Measurements from ENCODE around the gene RAMP3.

The RAMP3 gene

DNA sequence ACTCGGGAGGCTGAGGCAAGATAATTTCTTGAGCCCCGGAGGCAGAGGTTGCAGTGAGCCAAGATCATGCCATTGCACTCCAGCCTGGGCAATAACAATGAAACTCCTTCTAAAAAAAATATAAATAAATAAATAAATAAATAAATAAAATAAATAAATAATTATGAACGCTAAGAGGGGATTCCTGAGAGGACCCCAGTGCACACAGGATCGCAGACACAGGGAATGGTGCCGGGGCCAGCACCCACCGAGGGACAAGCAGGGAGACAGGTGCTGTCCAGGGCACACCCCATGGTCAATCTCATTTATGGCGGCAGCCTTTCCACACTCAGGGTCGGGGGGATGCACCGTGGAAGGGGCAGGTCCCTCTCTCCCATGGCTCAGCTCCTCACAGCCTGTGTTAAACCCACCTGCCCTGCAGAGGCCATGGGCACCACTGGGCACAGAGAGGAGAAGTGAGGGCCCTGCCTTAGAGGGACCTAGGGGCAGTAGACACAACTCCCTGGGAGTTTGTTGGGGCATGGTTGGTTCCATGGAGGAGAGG, 2.2 kb upstream of the RAMP3 start:
- no peaks in the 10 kb centered on the region for H3K79me2 ChIP-seq
- H3K9ac ChIP-seq = no peak overlapping the region
- TF ChIP-seq, protein P1, sequence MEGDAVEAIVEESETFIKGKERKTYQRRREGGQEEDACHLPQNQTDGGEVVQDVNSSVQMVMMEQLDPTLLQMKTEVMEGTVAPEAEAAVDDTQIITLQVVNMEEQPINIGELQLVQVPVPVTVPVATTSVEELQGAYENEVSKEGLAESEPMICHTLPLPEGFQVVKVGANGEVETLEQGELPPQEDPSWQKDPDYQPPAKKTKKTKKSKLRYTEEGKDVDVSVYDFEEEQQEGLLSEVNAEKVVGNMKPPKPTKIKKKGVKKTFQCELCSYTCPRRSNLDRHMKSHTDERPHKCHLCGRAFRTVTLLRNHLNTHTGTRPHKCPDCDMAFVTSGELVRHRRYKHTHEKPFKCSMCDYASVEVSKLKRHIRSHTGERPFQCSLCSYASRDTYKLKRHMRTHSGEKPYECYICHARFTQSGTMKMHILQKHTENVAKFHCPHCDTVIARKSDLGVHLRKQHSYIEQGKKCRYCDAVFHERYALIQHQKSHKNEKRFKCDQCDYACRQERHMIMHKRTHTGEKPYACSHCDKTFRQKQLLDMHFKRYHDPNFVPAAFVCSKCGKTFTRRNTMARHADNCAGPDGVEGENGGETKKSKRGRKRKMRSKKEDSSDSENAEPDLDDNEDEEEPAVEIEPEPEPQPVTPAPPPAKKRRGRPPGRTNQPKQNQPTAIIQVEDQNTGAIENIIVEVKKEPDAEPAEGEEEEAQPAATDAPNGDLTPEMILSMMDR (IDR thresholded peaks at IDR 0.05) = no peak
- H3K27ac ChIP-seq = no peak overlapping the region
- H3K4me3 ChIP-seq (ENCODE audit: low read depth, low read length) = no peak overlapping the region
- no peaks in the 10 kb centered on the region for H3K27me3 ChIP-seq (ENCODE audit: control insufficient read depth, insufficient read depth, low read length)
- no peaks in the 10 kb centered on the region for H3K4me1 ChIP-seq
- H3K9me3 ChIP-seq (ENCODE audit: control insufficient read depth, low read length) = no peaks in the 10 kb centered on the region
- H2AFZ ChIP-seq = no peak overlapping the region
- no peak overlapping the region for H3K4me2 ChIP-seq (ENCODE audit: low read length)
- no peaks in the 10 kb centered on the region for H3K36me3 ChIP-seq (ENCODE audit: control insufficient read depth, insufficient read depth, low read length)

GRCh38 chr7:45155941-45156340, 1.6 kb upstream of the RAMP3 start:
- H2AFZ ChIP-seq = no peak overlapping the region
- H3K4me3 ChIP-seq (ENCODE audit: low read depth, low read length) = no peak overlapping the region
- H3K9me3 ChIP-seq (ENCODE audit: control insufficient read depth, low read length) = no peaks in the 10 kb centered on the region
- no peak overlapping the region for H3K9ac ChIP-seq
- H3K27me3 ChIP-seq (ENCODE audit: control insufficient read depth, insufficient read depth, low read length) = no peaks in the 10 kb centered on the region
- no peaks in the 10 kb centered on the region for H3K36me3 ChIP-seq (ENCODE audit: control insufficient read depth, insufficient read depth, low read length)
- no peaks in the 10 kb centered on the region for H3K79me2 ChIP-seq
- H3K4me2 ChIP-seq (ENCODE audit: low read length) = no peak overlapping the region
- TF ChIP-seq, protein P1 (IDR thresholded peaks at IDR 0.05) = no peak
- no peaks in the 10 kb centered on the region for H3K4me1 ChIP-seq
- no peak overlapping the region for H3K27ac ChIP-seq

DNA sequence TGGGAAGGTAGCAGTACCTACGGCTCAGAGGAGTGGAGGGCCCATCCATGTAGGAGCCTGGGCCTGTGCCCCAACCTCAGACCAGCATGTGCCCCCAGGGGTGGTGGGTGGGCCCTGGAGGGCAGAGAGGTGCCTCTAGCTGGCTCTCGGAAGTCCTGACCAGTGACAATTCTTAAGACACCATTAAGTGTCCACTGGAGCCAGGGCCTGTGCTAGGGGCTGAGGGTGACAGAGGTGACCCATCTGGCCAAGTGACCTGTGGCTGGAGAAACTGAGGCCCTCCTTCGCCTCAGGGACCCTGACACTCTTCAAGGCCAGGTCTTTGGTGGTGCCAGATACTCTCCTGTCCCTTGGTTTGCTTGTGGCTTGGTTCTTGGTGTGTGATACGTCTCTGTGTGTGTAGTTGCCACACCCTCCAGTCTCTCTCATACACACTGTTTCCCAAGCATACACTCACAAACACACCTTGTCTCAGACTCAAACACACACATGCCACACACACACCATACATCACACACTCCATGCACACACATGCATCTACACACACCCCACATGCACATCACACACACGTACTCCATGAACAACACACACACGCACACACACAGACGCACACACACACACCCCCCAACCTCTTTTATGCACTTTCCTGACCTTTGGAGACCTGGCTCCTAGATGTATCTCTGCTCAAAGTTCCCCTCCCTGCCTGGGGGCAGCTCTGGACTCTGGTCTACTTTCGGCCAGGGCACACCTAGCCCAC, 897 bp upstream of the RAMP3 start:
- no peaks in the 10 kb centered on the region for H3K27me3 ChIP-seq (ENCODE audit: control insufficient read depth, insufficient read depth, low read length)
- no peak overlapping the region for H3K4me3 ChIP-seq (ENCODE audit: low read depth, low read length)
- H2AFZ ChIP-seq = no peak overlapping the region
- no peak overlapping the region for H3K27ac ChIP-seq
- no peak overlapping the region for H3K9ac ChIP-seq
- H3K4me1 ChIP-seq = no peaks in the 10 kb centered on the region
- H3K4me2 ChIP-seq (ENCODE audit: low read length) = no peak overlapping the region
- no peaks in the 10 kb centered on the region for H3K36me3 ChIP-seq (ENCODE audit: control insufficient read depth, insufficient read depth, low read length)
- TF ChIP-seq, protein P1 (IDR thresholded peaks at IDR 0.05) = no peak
- H3K9me3 ChIP-seq (ENCODE audit: control insufficient read depth, low read length) = no peaks in the 10 kb centered on the region
- no peaks in the 10 kb centered on the region for H3K79me2 ChIP-seq

- TF ChIP-seq, protein P1 (IDR thresholded peaks at IDR 0.05) = no peak
- Histone ChIP-seq H2AFZ (no peak overlapping the region), H3K27ac (no peak overlapping the region), H3K9ac (no peak overlapping the region), H3K4me2 (ENCODE audit: low read length) (no peak overlapping the region), H3K27me3 (ENCODE audit: control insufficient read depth, insufficient read depth, low read length) (no peaks in the 10 kb centered on the region), H3K4me3 (ENCODE audit: low read depth, low read length) (no peak overlapping the region), H3K9me3 (ENCODE audit: control insufficient read depth, low read length) (no peaks in the 10 kb centered on the region), H3K36me3 (ENCODE audit: control insufficient read depth, insufficient read depth, low read length) (no peaks in the 10 kb centered on the region), H3K79me2 (no peaks in the 10 kb centered on the region), H3K4me1 (no peaks in the 10 kb centered on the region)
These were observed 322 bp upstream of the RAMP3 start for GRCh38 chr7:45157286-45157652.

- Histone ChIP-seq H3K36me3 (ENCODE audit: control insufficient read depth, insufficient read depth, low read length) (no peaks in the 10 kb centered on the region), H3K4me1 (no peaks in the 10 kb centered on the region), H3K79me2 (no peaks in the 10 kb centered on the region), H3K9me3 (ENCODE audit: control insufficient read depth, low read length) (no peaks in the 10 kb centered on the region), H3K9ac (no peak overlapping the region), H3K4me2 (ENCODE audit: low read length) (no peak overlapping the region), H3K4me3 (ENCODE audit: low read depth, low read length) (peak overlapping the region; percentile 33), H2AFZ (no peak overlapping the region), H3K27me3 (ENCODE audit: control insufficient read depth, insufficient read depth, low read length) (no peaks in the 10 kb centered on the region), H3K27ac (peak overlapping the region; percentile 18)
- TF ChIP-seq, protein P1 (IDR thresholded peaks at IDR 0.05) = no peak
These were observed 880 bp downstream of the RAMP3 start for GRCh38 chr7:45158471-45158870.
